Measurements from ENCODE around the gene FGD6.
"Not testable (repeated sequence)": the region's sequence is repeated elsewhere in the genome, so short reads cannot be mapped to it uniquely, and the experiment has no call there.

Gene FGD6

DNA sequence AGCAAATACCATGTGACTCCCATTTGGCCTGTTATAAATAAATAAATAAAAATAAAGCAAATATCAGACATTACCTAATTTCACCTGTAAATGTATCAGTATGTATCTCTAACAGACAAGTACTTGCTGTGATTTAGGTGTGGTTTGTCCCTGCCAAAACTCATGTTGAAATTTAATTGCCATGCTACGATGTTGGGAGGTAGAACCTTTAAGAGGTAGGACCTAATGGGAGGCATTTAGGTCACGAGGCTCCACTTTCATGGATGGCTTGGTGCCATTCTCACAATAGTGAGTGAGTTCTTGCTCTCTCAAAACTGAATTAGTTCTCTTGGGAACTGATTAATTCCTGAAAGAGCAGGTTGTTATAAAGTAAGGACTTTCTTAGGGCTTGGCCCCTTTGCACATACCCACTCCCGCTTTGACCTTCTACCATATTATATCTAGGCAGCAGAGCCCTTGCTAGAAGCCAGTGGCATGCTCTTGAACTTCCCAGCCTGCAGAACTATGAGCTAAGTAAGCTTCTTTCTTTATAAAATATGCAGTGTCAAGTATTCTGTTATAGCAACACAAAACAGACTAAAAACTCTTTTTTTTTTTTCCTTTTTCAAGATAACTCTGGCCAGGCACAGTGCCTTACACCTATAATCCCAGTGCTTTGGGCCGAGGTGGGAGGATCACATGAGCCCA is 26.4 kb upstream of the FGD6 start:
- no peak for FAIRE-seq
- DNase-seq (ENCODE audit: insufficient read length, low spot score), result no peak
- TF ChIP-seq, protein P1, sequence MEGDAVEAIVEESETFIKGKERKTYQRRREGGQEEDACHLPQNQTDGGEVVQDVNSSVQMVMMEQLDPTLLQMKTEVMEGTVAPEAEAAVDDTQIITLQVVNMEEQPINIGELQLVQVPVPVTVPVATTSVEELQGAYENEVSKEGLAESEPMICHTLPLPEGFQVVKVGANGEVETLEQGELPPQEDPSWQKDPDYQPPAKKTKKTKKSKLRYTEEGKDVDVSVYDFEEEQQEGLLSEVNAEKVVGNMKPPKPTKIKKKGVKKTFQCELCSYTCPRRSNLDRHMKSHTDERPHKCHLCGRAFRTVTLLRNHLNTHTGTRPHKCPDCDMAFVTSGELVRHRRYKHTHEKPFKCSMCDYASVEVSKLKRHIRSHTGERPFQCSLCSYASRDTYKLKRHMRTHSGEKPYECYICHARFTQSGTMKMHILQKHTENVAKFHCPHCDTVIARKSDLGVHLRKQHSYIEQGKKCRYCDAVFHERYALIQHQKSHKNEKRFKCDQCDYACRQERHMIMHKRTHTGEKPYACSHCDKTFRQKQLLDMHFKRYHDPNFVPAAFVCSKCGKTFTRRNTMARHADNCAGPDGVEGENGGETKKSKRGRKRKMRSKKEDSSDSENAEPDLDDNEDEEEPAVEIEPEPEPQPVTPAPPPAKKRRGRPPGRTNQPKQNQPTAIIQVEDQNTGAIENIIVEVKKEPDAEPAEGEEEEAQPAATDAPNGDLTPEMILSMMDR (IDR thresholded peaks at IDR 0.05; ENCODE audit: insufficient read depth, missing control alignments), result no peak

DNA sequence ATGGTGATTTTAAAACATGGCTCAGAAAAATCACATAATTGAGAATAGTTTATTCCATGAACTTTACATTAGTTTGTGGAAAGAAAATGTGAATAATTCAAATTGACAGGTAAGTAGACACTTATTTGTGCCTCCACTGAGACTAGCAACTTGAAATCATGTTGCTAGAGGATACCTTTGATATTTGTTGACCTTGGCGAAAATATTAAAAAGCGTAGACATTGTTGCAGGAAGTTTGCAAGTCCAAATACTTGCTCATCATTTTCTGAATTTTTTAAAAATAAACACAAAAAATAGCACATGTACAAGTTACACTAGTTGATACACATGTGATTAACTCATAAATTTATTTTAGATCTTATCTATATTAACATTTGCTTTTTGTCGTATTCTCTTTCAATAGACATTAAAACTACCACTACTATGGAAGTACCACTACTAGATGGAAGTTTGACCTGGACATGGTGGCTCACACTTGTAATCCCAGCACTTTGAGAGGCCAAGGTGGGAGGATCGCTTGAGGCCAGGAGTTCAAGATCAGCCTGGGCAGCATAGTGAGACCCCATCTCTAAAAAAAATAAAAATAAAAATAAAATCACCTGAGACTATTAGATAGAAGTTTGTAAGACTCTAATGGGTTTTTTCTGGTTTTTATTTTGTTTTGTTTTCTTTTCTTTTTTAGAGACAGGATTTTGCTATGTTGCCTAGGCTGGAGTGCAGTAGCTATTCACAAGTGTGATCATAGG is 24.7 kb upstream of the FGD6 start:
- no peak for DNase-seq (ENCODE audit: insufficient read length, low spot score)

DNA sequence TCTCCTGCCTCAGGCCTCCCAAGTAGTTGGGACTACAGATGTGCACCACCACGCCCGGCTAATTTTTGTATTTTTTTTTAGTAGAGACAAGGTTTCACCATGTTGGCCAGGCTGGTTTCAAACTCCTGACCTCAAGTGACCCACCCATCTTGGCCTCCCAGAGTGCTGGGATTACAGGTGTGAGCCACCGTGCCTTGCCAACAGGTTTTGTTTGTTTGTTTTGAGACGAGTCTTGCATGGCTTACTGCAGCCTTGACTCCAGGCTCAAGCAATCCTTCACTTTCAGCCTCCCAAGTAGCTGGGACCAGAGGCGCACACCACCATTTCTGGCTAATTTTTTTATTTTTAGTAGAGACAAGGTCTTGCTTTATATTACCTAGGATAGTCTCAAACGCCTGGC is 23.9 kb upstream of the FGD6 start:
- not testable (repeated sequence) for DNase-seq (ENCODE audit: insufficient read length, low spot score); FAIRE-seq

More for the DNA sequence above, 24.7 kb upstream of the FGD6 start:
- TF ChIP-seq, protein P1 (IDR thresholded peaks at IDR 0.05; ENCODE audit: insufficient read depth, missing control alignments), result no peak
- FAIRE-seq, result no peak

DNA sequence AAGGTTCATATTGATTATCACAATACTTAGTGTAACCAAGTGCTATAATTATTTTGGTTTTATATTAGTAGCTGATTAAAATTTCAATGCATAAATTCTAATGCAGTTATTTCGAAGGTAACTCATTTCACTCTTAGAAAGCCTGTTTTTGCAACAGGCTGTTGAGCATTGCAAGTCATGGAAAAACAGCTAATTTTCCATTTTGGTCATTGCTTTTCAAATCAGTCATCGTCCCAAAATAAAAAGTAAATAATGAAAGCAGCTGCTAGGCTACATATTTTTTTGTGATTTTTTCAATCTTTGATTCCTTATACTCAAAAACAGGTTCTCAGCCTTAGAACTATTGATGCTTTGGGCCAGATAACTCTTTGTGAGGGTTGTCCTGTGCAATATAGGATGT is 23.3 kb upstream of the FGD6 start:
- FAIRE-seq (no peak), DNase-seq (ENCODE audit: insufficient read length, low spot score) (no peak)
- TF ChIP-seq, protein P1 (IDR thresholded peaks at IDR 0.05; ENCODE audit: insufficient read depth, missing control alignments), result no peak

DNA sequence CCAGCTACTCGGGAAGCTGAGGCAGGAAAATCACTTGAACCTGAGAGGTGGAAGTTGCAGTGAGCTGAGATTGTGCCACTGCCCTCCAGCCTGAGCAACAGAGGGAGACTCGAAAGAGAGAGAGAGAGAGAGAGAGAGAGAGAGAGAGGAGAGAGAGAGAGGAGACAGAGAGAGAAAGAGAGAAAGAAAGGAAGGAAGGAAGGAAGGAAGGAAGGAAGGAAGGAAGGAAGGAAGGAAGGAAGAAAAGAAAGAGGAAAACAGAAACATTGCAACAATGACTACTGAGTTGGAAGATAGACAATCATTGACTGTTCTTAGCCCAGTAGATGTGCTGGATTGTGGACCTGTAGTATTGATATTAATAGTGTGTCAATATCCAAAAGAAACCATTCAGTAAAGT is 22.6 kb upstream of the FGD6 start:
- FAIRE-seq; DNase-seq (ENCODE audit: insufficient read length, low spot score): not testable (repeated sequence)

DNA sequence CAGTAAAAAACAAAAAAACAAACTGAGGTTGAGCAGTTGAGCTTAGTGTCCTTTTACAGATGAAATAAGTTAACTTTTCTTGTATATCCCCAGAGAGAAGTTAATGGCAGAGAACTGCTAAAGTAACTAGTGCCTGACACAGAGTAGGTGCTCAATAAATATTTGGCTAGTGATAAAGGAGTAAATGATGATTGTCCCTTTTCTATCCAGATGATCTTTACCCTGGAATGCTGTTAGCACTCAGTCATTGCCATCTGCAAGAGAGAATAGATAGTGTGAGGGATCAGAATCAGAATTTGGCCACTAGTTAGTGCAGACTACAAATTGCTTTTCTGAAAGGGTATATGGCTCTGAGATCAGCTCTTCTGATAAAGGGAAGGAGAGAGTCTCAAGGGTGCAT is 21.9 kb upstream of the FGD6 start:
- DNase-seq (ENCODE audit: insufficient read length, low spot score) (no peak), FAIRE-seq (no peak)
- TF ChIP-seq, protein P1 (IDR thresholded peaks at IDR 0.05; ENCODE audit: insufficient read depth, missing control alignments), result no peak

DNA sequence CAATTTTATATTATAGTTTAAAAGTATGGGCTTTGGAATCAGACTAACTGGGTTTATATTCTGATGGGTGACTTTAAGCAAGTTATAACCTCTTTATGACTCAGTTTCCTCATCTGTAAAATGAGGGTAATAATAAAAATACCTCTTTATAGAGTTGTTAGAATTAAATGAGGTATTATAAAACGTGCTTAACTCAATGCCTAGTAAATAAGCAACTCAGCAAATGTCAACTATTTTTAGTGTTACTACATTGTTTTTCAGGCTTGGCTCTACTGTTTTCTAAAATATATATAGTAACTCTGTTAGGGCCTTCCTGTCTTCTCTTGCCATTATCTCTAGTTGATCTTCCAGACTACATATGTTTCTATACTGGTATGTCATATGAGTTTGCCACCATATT is 20.9 kb upstream of the FGD6 start:
- FAIRE-seq, result no peak
- TF ChIP-seq, protein P1 (IDR thresholded peaks at IDR 0.05; ENCODE audit: insufficient read depth, missing control alignments), result no peak
- DNase-seq (ENCODE audit: insufficient read length, low spot score), result no peak

DNA sequence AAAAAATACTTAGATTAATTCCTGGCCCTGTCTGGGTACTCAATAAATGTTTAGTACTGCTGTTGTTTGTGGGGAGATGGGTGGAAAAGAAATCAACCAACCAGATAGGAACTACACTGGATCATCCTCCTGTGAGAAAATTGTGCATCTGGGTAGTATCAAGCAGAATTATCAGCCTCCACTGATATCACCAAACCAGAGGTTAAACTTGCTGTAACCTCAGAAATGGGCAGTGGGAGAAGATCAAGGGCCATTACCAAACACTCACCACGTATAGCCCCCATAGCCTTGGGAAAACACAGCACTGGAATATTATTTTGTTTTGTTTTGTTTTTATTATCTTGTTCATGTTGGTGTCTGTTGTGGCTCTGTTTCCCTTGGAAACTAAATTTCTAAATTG is 20.0 kb upstream of the FGD6 start:
- TF ChIP-seq, protein P1 (IDR thresholded peaks at IDR 0.05; ENCODE audit: insufficient read depth, missing control alignments), result no peak
- FAIRE-seq (no peak), DNase-seq (ENCODE audit: insufficient read length, low spot score) (no peak)

DNA sequence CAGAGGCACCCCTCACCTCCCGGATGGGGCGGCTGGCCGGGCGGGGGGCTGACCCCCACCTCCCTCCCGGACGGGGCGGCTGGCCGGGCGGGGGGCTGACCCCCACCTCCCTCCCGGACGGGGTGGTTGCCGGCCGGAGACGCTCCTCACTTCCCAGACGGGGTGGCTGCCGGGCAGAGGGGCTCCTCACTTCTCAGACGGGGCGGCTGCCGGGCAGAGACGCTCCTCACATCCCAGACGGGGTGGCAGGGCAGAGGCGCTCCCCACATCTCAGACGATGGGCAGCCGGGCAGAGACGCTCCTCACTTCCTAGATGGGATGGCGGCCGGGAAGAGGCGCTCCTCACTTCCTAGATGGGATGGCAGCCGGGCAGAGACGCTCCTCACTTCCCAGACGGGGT is 18.4 kb upstream of the FGD6 start:
- not testable (repeated sequence) for DNase-seq (ENCODE audit: insufficient read length, low spot score); FAIRE-seq

DNA sequence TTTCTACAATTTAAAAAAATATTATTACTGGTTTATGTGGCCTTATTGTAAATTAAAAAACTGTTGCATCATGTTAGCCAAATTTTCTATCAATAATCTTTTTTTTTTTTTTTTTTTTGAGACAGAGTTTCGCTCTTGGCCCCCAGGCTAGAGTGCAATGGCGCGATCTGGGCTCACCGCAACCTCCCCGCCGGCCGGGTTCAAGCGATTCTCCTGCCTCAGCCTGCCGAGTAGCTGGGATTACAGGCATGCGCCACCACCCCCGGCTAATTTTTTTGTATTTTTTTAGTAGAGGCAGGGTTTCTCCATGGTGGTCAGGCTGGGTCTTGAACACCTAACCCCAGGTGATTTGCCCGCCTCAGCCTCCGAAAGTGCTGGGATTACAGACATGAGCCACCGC is 16.9 kb upstream of the FGD6 start:
- FAIRE-seq, result not testable (repeated sequence)

More for the DNA sequence above, 16.9 kb upstream of the FGD6 start:
- not testable (repeated sequence) for DNase-seq (ENCODE audit: insufficient read length, low spot score)
